PC-9 (cell line): ENCODE measurements around the gene RRN3. TPM values are rescaled to one million over a fixed set of nuclear protein-coding genes. Genes with fewer than 3 reads are reported as not detected.

Source experiments
- microRNA-seq: library from miRNA; unstranded; fragments of <30 nt; microRNA quantifications from one replicate; pipeline ENCODE4 v1.2.0, GENCODE V29; 2021; ENCODE audit warnings: borderline number of aligned reads, borderline replicate concordance
- total RNA-seq: library from RNA; stranded (reverse); gene quantifications from 2 replicates; pipeline ENCODE4 v1.2.3, GENCODE V29; 2021

Gene RRN3
- total RNA-seq, 1 experiment from 2014 or later = 29.0 TPM

Small RNA genes within 50 kb of the gene (microRNA-seq; reads per million reads assigned to microRNA genes)
- gene MIR1972-1 (not detected), gene MIR6511B2 (not detected)

Other genes starting within 250 kb of the RRN3 start
- gene NPIPA1, start 156.8 kb downstream of the RRN3 start, total RNA-seq = 84.5 and 109 TPM in 2 replicates
- 93.5 and 120 TPM in 2 replicates for gene PDXDC1, start 119.2 kb downstream of the RRN3 start, total RNA-seq
- 33.0 and 41.1 TPM in 2 replicates for gene NTAN1, start 38.2 kb downstream of the RRN3 start, total RNA-seq